HG03060 (cell line): Measurements from ENCODE around the gene SLC6A3.

ENCODE experiments used
- ATAC-seq: cut with Tn5 transposase; IDR thresholded peaks from one replicate; pipeline ENCODE4 v1.9.1; 2021; ENCODE audit warnings: low read depth, moderate number of reproducible peaks; ENCODE audit not compliant: unreplicated experiment

SLC6A3 gene

GRCh38 chr5:1392261-1392660 lies 53.0 kb downstream of the SLC6A3 start:
- ATAC-seq, result no peak

GRCh38 chr5:1391691-1392090 lies 53.5 kb downstream of the SLC6A3 start:
- no peak for ATAC-seq

- no peak for ATAC-seq
Measured at GRCh38 chr5:1390861-1391600, 54.2 kb downstream of the SLC6A3 start.

- no peak for ATAC-seq
Measured at GRCh38 chr5:1390333-1390732, 54.9 kb downstream of the SLC6A3 start.

- no peak for ATAC-seq
Measured at GRCh38 chr5:1388383-1388967, 56.8 kb downstream of the SLC6A3 start.

GRCh38 chr5:1387876-1388275 lies 57.4 kb downstream of the SLC6A3 start:
- ATAC-seq, result no peak

- ATAC-seq, result no peak
Measured at GRCh38 chr5:1387059-1387755, 58.0 kb downstream of the SLC6A3 start.

GRCh38 chr5:1386274-1386717 lies 58.9 kb downstream of the SLC6A3 start:
- ATAC-seq, result no peak

- peak; percentile 70 for ATAC-seq
Measured at GRCh38 chr5:1385395-1386273, 59.6 kb downstream of the SLC6A3 start.

- no peak for ATAC-seq
Measured at GRCh38 chr5:1384521-1384920, 60.7 kb downstream of the SLC6A3 start.

GRCh38 chr5:1383886-1384401 lies 61.3 kb downstream of the SLC6A3 start:
- ATAC-seq, result no peak

GRCh38 chr5:1383344-1383743 lies 61.9 kb downstream of the SLC6A3 start:
- no peak for ATAC-seq

GRCh38 chr5:1382248-1382700 lies 63.0 kb downstream of the SLC6A3 start:
- no peak for ATAC-seq

- ATAC-seq, result no peak
Measured at GRCh38 chr5:1381370-1382247, 63.6 kb downstream of the SLC6A3 start.

GRCh38 chr5:1380910-1381309 lies 64.3 kb downstream of the SLC6A3 start:
- ATAC-seq, result no peak

- ATAC-seq, result no peak
Measured at GRCh38 chr5:1380011-1380817, 65.0 kb downstream of the SLC6A3 start.

GRCh38 chr5:1378866-1379659 lies 66.2 kb downstream of the SLC6A3 start:
- no peak for ATAC-seq

- no peak for ATAC-seq
Measured at GRCh38 chr5:1378096-1378495, 67.1 kb downstream of the SLC6A3 start.
